Kidney (tissue), 14 donors: ENCODE measurements around the gene EEPD1. TPM values are rescaled to one million over a fixed set of nuclear protein-coding genes. Genes with fewer than 3 reads are reported as not detected.

Experiments
- DNase-seq, 5 donors: peaks; one replicate each; pipeline ENCODE4 v3.0.0-alpha.2; 2013 to 2020
- FAIRE-seq: peaks from 2 replicates; lab custom pipeline; 2012; peaks lifted over from hg19 to GRCh38; lab: Jason Lieb, UNC
- H3K27ac ChIP-seq, 2 donors: one replicate each; pipeline ENCODE4 v1.7.0; 2013; ENCODE audit warnings: low read depth in 2 of 2, low read length in 2 of 2, inconsistent platforms in 1 of 2
- H3K27me3 ChIP-seq: one replicate; pipeline ENCODE4 v1.7.1; 2013; ENCODE audit warnings: low read length, inconsistent platforms; ENCODE audit not compliant: control insufficient read depth, insufficient read depth
- H3K36me3 ChIP-seq, 3 donors: one replicate each; pipeline versions ENCODE4 v1.7.0 to v1.7.1; 2013; ENCODE audit warnings: low read length in 3 of 3, control low read depth in 1 of 3, inconsistent platforms in 1 of 3; ENCODE audit not compliant: insufficient read depth in 3 of 3, control insufficient read depth in 2 of 3
- H3K4me1 ChIP-seq, 3 donors: one replicate each; pipeline versions ENCODE4 v1.7.0 to v1.7.1; 2013; ENCODE audit warnings: low read length in 3 of 3, inconsistent platforms in 1 of 3, low read depth in 1 of 3; ENCODE audit not compliant: control insufficient read depth in 2 of 3, insufficient read depth in 2 of 3
- H3K4me3 ChIP-seq, 3 donors: one replicate each; pipeline versions ENCODE4 v1.7.0 to v1.8.1; 2013; ENCODE audit warnings: low read length in 3 of 3, control low read depth in 1 of 3, inconsistent platforms in 1 of 3
- H3K9ac ChIP-seq, 3 donors: one replicate each; pipeline versions ENCODE4 v1.7.0 to v1.7.1; 2013; ENCODE audit warnings: low read length in 3 of 3, control low read depth in 1 of 3, inconsistent platforms in 1 of 3
- H3K9me3 ChIP-seq, 3 donors: one replicate each; pipeline versions ENCODE4 v1.7.0 to v1.7.1; 2013; ENCODE audit warnings: low read length in 3 of 3, control low read depth in 1 of 3, inconsistent platforms in 1 of 3; ENCODE audit not compliant: control insufficient read depth in 2 of 3, insufficient read depth in 1 of 3
- CTCF ChIP-seq: IDR thresholded peaks from 3 replicates; pipeline ENCODE4 v1.5.1; 2012; ENCODE audit warnings: mild to moderate bottlenecking, moderate library complexity, borderline replicate concordance; ENCODE audit not compliant: insufficient read depth; ENCODE audit errors: extremely low read depth
- intact Hi-C: fragments of 100-400 bp; cut with DNase I; formaldehyde crosslinking; loops from one replicate; pipeline ENCODE4 v1.11.1; 2022
- polyA plus RNA-seq: library from polyadenylated mRNA; stranded (reverse); fragments of 350-450 nt; fragmentation: Illumina TruSeq; extraction: RNeasy Lipid Tissue Mini Kit (QIAGEN cat#74804); gene quantifications from one replicate; pipeline ENCODE4 v1.2.3, GENCODE V29; 2014; ENCODE audit warnings: low read depth, low replicate concordance; ENCODE audit not compliant: insufficient read depth
- total RNA-seq: library from RNA; stranded (reverse); fragmentation: NEBNext Ultra II Directional; extraction: Animal tissue kit (Norgen Biotek cat#: 25700); gene quantifications from one replicate; pipeline ENCODE4 v1.2.1, GENCODE V29; 2021
- donor health status: control.
- donor health status: control.
- donor health status: control.
- donor health status: control.
- donor health status: control.
- donor health status: DM: yes; HTN: yes; CAD: no.
- donor health status: Normal renal cell carcinoma (clear cell type).

Gene EEPD1
- total and polyA plus RNA-seq, 2 donors from 2014 or later: 6.3 to 6.4 TPM

- DNase-seq (no peak), FAIRE-seq (no peak)
- Histone ChIP-seq H3K4me3 (peak overlapping the region; percentile 72 to 76 (median 72)), H3K9me3 (peaks cover 0 to 7% (median 0%) of the 10 kb centered on the region in 3 donors), H3K27me3 (no peaks in the 10 kb centered on the region), H3K4me1 (peaks cover 2 to 23% (median 14%) of the 10 kb centered on the region in 3 donors), H3K9ac (peak overlapping the region in 2 of 3 donors; percentile 65 to 72), H3K36me3 (no peaks in the 10 kb centered on the region), H3K27ac (peak overlapping the region; percentile 78 to 79)
- intact Hi-C loops: no loop called here
- TF ChIP-seq CTCF: no peak
These were observed 916 bp upstream of the EEPD1 start for GRCh38 chr7:36151921-36152755.

GRCh38 chr7:36153571-36154097 is 580 bp downstream of the EEPD1 start:
- intact Hi-C loops: no loop called here

GRCh38 chr7:36154255-36155212 is 1.5 kb downstream of the EEPD1 start:
- peak overlapping the region in 1 of 3 donors; percentile 84 for H3K9ac ChIP-seq
- intact Hi-C loops: no loop called here
- H3K36me3 ChIP-seq: no peaks in the 10 kb centered on the region
- TF ChIP-seq CTCF: no peak
- FAIRE-seq: no peak
- no peak overlapping the region for H3K27ac ChIP-seq
- H3K4me1 ChIP-seq: peaks cover 2 to 30% (median 18%) of the 10 kb centered on the region in 3 donors
- peak in 2 of 5 donors; percentile 59 to 79 for DNase-seq
- H3K27me3 ChIP-seq: no peaks in the 10 kb centered on the region
- H3K4me3 ChIP-seq: peak overlapping the region in 2 of 3 donors; percentile 55 to 70
- H3K9me3 ChIP-seq: no peaks in the 10 kb centered on the region

More at GRCh38 chr7:36153571-36154097, 580 bp downstream of the EEPD1 start:
- TF ChIP-seq CTCF: no peak
- peaks cover 0 to 2% (median 0%) of the 10 kb centered on the region in 3 donors for H3K9me3 ChIP-seq
- H3K9ac ChIP-seq: peak overlapping the region; percentile 11 to 84 (median 72)
- H3K36me3 ChIP-seq: no peaks in the 10 kb centered on the region
- FAIRE-seq: no peak
- peak overlapping the region; percentile 68 to 79 for H3K27ac ChIP-seq
- peak overlapping the region; percentile 51 to 70 (median 54) for H3K4me3 ChIP-seq
- H3K4me1 ChIP-seq: peaks cover 2 to 30% (median 18%) of the 10 kb centered on the region in 3 donors
- H3K27me3 ChIP-seq: no peaks in the 10 kb centered on the region
- DNase-seq: peak in 1 of 5 donors; percentile 86
